NCI-H2196 treated with DMSO at 0.1 percent for 48 hours (cell line): ENCODE data around the gene TMEM184B.

Experiments
- DNase-seq: peaks from one replicate; lab custom pipeline; 2025; ENCODE audit not compliant: unreplicated experiment; lab: John Stamatoyannopoulos, UW

TMEM184B gene

GRCh38 chr22:38272373-38273134 is at the start of gene TMEM184B:
Gene TMEM184B, minus strand, starts transcription at chr22:38273010. Its CDS starts 25,049 bp downstream, at chr22:38247961.
- DNase-seq: no peak

GRCh38 chr22:38320605-38321402 is 48.0 kb upstream of the TMEM184B start:
- no peak for DNase-seq

GRCh38 chr22:38318792-38319773 is 46.3 kb upstream of the TMEM184B start:
- DNase-seq: no peak

- no peak for DNase-seq
These were observed 45.3 kb upstream of the TMEM184B start for GRCh38 chr22:38317995-38318715.

GRCh38 chr22:38317122-38317994 is 44.5 kb upstream of the TMEM184B start, which contains the start of gene CSNK1E:
Gene CSNK1E, minus strand, starts transcription at chr22:38317433. Its CDS starts 3,276 bp downstream, at chr22:38314157.
- DNase-seq: no peak

GRCh38 chr22:38316364-38317121 is 43.7 kb upstream of the TMEM184B start:
- DNase-seq: no peak

- no peak for DNase-seq
These were observed 43.1 kb upstream of the TMEM184B start for GRCh38 chr22:38315823-38316363.

GRCh38 chr22:38314933-38315822 is 42.4 kb upstream of the TMEM184B start:
- no peak for DNase-seq

- DNase-seq: no peak
These were observed 41.5 kb upstream of the TMEM184B start for GRCh38 chr22:38314051-38314932.

GRCh38 chr22:38313384-38313955 is 40.7 kb upstream of the TMEM184B start:
- no peak for DNase-seq

GRCh38 chr22:38312261-38312800 is 39.5 kb upstream of the TMEM184B start:
- DNase-seq: no peak

- no peak for DNase-seq
These were observed 38.5 kb upstream of the TMEM184B start for GRCh38 chr22:38311323-38311620.

- DNase-seq: no peak
These were observed 37.9 kb upstream of the TMEM184B start for GRCh38 chr22:38310518-38311322.

GRCh38 chr22:38309614-38310517 is 37.1 kb upstream of the TMEM184B start:
- no peak for DNase-seq
